ENCODE measurements around the gene PRR12. TPM values are rescaled to one million over a fixed set of nuclear protein-coding genes. Genes with fewer than 3 reads are reported as not detected.

Gene PRR12
- total and polyA plus RNA-seq, 2 donors = 2.3 to 10.2 TPM

GRCh38 chr19:49583239-49583638 is 7.7 kb upstream of the PRR12 start:
- DNase-seq (ENCODE audit: low read depth in 6 of 9, low spot score in 9 of 9) = no peak
- Histone ChIP-seq H3K4me3 (ENCODE audit: low read length in 2 of 2) (no peak overlapping the region), H3K27ac (ENCODE audit: low read depth in 1 of 2, low read length in 1 of 2) (no peak overlapping the region), H3K36me3 (ENCODE audit: control insufficient read depth in 2 of 2, insufficient read depth in 2 of 2, low read length in 1 of 2) (no peaks in the 10 kb centered on the region), H3K27me3 (ENCODE audit: control insufficient read depth in 2 of 2, insufficient read depth in 1 of 2, low read length in 1 of 2) (no peaks in the 10 kb centered on the region), H3K4me1 (ENCODE audit: control insufficient read depth in 2 of 2, insufficient read depth in 2 of 2, low read length in 2 of 2) (peaks cover 7 to 19% of the 10 kb centered on the region in 2 donors), H3K9me3 (ENCODE audit: control insufficient read depth in 2 of 2, insufficient read depth in 1 of 2, low read length in 1 of 2) (no peaks in the 10 kb centered on the region)
- 81% methylated on average over 2 of the region's 2 CpGs for whole genome bisulfite sequencing

- H3K9me3 ChIP-seq (ENCODE audit: control insufficient read depth in 2 of 2, insufficient read depth in 1 of 2, low read length in 1 of 2) = no peaks in the 10 kb centered on the region
- 92% methylated on average over 8 of the region's 8 CpGs for WGBS
- no peaks in the 10 kb centered on the region for H3K27me3 ChIP-seq (ENCODE audit: control insufficient read depth in 2 of 2, insufficient read depth in 1 of 2, low read length in 1 of 2)
- no peaks in the 10 kb centered on the region for H3K36me3 ChIP-seq (ENCODE audit: control insufficient read depth in 2 of 2, insufficient read depth in 2 of 2, low read length in 1 of 2)
- no peak for DNase-seq (ENCODE audit: low read depth in 6 of 9, low spot score in 9 of 9)
- no peak overlapping the region for H3K4me3 ChIP-seq (ENCODE audit: low read length in 2 of 2)
- no peak overlapping the region for H3K27ac ChIP-seq (ENCODE audit: low read depth in 1 of 2, low read length in 1 of 2)
- peaks cover 0 to 19% of the 10 kb centered on the region in 2 donors for H3K4me1 ChIP-seq (ENCODE audit: control insufficient read depth in 2 of 2, insufficient read depth in 2 of 2, low read length in 2 of 2)
Measured at GRCh38 chr19:49585023-49585422, 6.0 kb upstream of the PRR12 start.

GRCh38 chr19:49587227-49587626 is 3.8 kb upstream of the PRR12 start:
- Histone ChIP-seq H3K36me3 (ENCODE audit: control insufficient read depth in 2 of 2, insufficient read depth in 2 of 2, low read length in 1 of 2) (no peaks in the 10 kb centered on the region), H3K4me3 (ENCODE audit: low read length in 2 of 2) (no peak overlapping the region), H3K27ac (ENCODE audit: low read depth in 1 of 2, low read length in 1 of 2) (no peak overlapping the region), H3K27me3 (ENCODE audit: control insufficient read depth in 2 of 2, insufficient read depth in 1 of 2, low read length in 1 of 2) (no peaks in the 10 kb centered on the region), H3K9me3 (ENCODE audit: control insufficient read depth in 2 of 2, insufficient read depth in 1 of 2, low read length in 1 of 2) (peaks cover 0 to 6% of the 10 kb centered on the region in 2 donors), H3K4me1 (ENCODE audit: control insufficient read depth in 2 of 2, insufficient read depth in 2 of 2, low read length in 2 of 2) (peaks cover 2 to 18% of the 10 kb centered on the region in 2 donors)
- no peak for DNase-seq (ENCODE audit: low read depth in 6 of 9, low spot score in 9 of 9)
- 99% methylated on average over 8 of the region's 8 CpGs for WGBS

- Histone ChIP-seq H3K9me3 (ENCODE audit: control insufficient read depth in 2 of 2, insufficient read depth in 1 of 2, low read length in 1 of 2) (peaks cover 0 to 6% of the 10 kb centered on the region in 2 donors), H3K4me1 (ENCODE audit: control insufficient read depth in 2 of 2, insufficient read depth in 2 of 2, low read length in 2 of 2) (peaks cover 11 to 30% of the 10 kb centered on the region in 2 donors), H3K4me3 (ENCODE audit: low read length in 2 of 2) (no peak overlapping the region), H3K36me3 (ENCODE audit: control insufficient read depth in 2 of 2, insufficient read depth in 2 of 2, low read length in 1 of 2) (peaks cover 0 to under 1% of the 10 kb centered on the region in 2 donors), H3K27ac (ENCODE audit: low read depth in 1 of 2, low read length in 1 of 2) (peak overlapping the region in 1 of 2 donors; percentile 1), H3K27me3 (ENCODE audit: control insufficient read depth in 2 of 2, insufficient read depth in 1 of 2, low read length in 1 of 2) (no peaks in the 10 kb centered on the region)
- WGBS = 92% methylated on average over 18 of the region's 18 CpGs
- peak in 1 of 9 donors; percentile 41 for DNase-seq (ENCODE audit: low read depth in 6 of 9, low spot score in 9 of 9)
Measured at GRCh38 chr19:49588365-49589122, 2.4 kb upstream of the PRR12 start.

- 65% methylated on average over 5 of the region's 5 CpGs for WGBS
- H3K27me3 ChIP-seq (ENCODE audit: control insufficient read depth in 2 of 2, insufficient read depth in 1 of 2, low read length in 1 of 2) = no peaks in the 10 kb centered on the region
- peak in 1 of 9 donors; percentile 26 for DNase-seq (ENCODE audit: low read depth in 6 of 9, low spot score in 9 of 9)
- no peak overlapping the region for H3K4me3 ChIP-seq (ENCODE audit: low read length in 2 of 2)
- H3K4me1 ChIP-seq (ENCODE audit: control insufficient read depth in 2 of 2, insufficient read depth in 2 of 2, low read length in 2 of 2) = peaks cover 16 to 38% of the 10 kb centered on the region in 2 donors
- H3K27ac ChIP-seq (ENCODE audit: low read depth in 1 of 2, low read length in 1 of 2) = peak overlapping the region; percentile 79 to 94
- H3K9me3 ChIP-seq (ENCODE audit: control insufficient read depth in 2 of 2, insufficient read depth in 1 of 2, low read length in 1 of 2) = peaks cover 0 to 6% of the 10 kb centered on the region in 2 donors
- H3K36me3 ChIP-seq (ENCODE audit: control insufficient read depth in 2 of 2, insufficient read depth in 2 of 2, low read length in 1 of 2) = peaks cover 4 to 10% of the 10 kb centered on the region in 2 donors
Measured at GRCh38 chr19:49589502-49589905, 1.5 kb upstream of the PRR12 start.

GRCh38 chr19:49590071-49590970 is 661 bp upstream of the PRR12 start:
- DNase-seq (ENCODE audit: low read depth in 6 of 9, low spot score in 9 of 9) = peak; percentile 90 to 98 (median 96)
- Histone ChIP-seq H3K27ac (ENCODE audit: low read depth in 1 of 2, low read length in 1 of 2) (peak overlapping the region; percentile 94 to 99), H3K27me3 (ENCODE audit: control insufficient read depth in 2 of 2, insufficient read depth in 1 of 2, low read length in 1 of 2) (no peaks in the 10 kb centered on the region), H3K4me1 (ENCODE audit: control insufficient read depth in 2 of 2, insufficient read depth in 2 of 2, low read length in 2 of 2) (peaks cover 16 to 38% of the 10 kb centered on the region in 2 donors), H3K4me3 (ENCODE audit: low read length in 2 of 2) (peak overlapping the region; percentile 81 to 94), H3K9me3 (ENCODE audit: control insufficient read depth in 2 of 2, insufficient read depth in 1 of 2, low read length in 1 of 2) (peaks cover 0 to 6% of the 10 kb centered on the region in 2 donors), H3K36me3 (ENCODE audit: control insufficient read depth in 2 of 2, insufficient read depth in 2 of 2, low read length in 1 of 2) (peaks cover 12 to 18% of the 10 kb centered on the region in 2 donors)
- WGBS = under 1% methylated on average over 58 of the region's 58 CpGs

GRCh38 chr19:49591731-49592485 is 926 bp downstream of the PRR12 start:
- DNase-seq (ENCODE audit: low read depth in 6 of 9, low spot score in 9 of 9) = peak in 5 of 9 donors; percentile 44 to 76 (median 52)
- no peaks in the 10 kb centered on the region for H3K27me3 ChIP-seq (ENCODE audit: control insufficient read depth in 2 of 2, insufficient read depth in 1 of 2, low read length in 1 of 2)
- H3K27ac ChIP-seq (ENCODE audit: low read depth in 1 of 2, low read length in 1 of 2) = peak overlapping the region; percentile 84 to 92
- peaks cover 0 to 6% of the 10 kb centered on the region in 2 donors for H3K9me3 ChIP-seq (ENCODE audit: control insufficient read depth in 2 of 2, insufficient read depth in 1 of 2, low read length in 1 of 2)
- peak overlapping the region; percentile 81 to 94 for H3K4me3 ChIP-seq (ENCODE audit: low read length in 2 of 2)
- H3K36me3 ChIP-seq (ENCODE audit: control insufficient read depth in 2 of 2, insufficient read depth in 2 of 2, low read length in 1 of 2) = peaks cover 28 to 31% of the 10 kb centered on the region in 2 donors
- WGBS = under 1% methylated on average over 51 of the region's 51 CpGs
- H3K4me1 ChIP-seq (ENCODE audit: control insufficient read depth in 2 of 2, insufficient read depth in 2 of 2, low read length in 2 of 2) = peaks cover 16 to 38% of the 10 kb centered on the region in 2 donors

- WGBS = 7% methylated on average over 28 of the region's 28 CpGs
- Histone ChIP-seq H3K27me3 (ENCODE audit: control insufficient read depth in 2 of 2, insufficient read depth in 1 of 2, low read length in 1 of 2) (no peaks in the 10 kb centered on the region), H3K27ac (ENCODE audit: low read depth in 1 of 2, low read length in 1 of 2) (peak overlapping the region; percentile 84 to 92), H3K9me3 (ENCODE audit: control insufficient read depth in 2 of 2, insufficient read depth in 1 of 2, low read length in 1 of 2) (peaks cover 0 to 6% of the 10 kb centered on the region in 2 donors), H3K4me1 (ENCODE audit: control insufficient read depth in 2 of 2, insufficient read depth in 2 of 2, low read length in 2 of 2) (peaks cover 16 to 38% of the 10 kb centered on the region in 2 donors), H3K4me3 (ENCODE audit: low read length in 2 of 2) (peak overlapping the region; percentile 81 to 94), H3K36me3 (ENCODE audit: control insufficient read depth in 2 of 2, insufficient read depth in 2 of 2, low read length in 1 of 2) (peaks cover 36 to 38% of the 10 kb centered on the region in 2 donors)
- peak in 2 of 9 donors; percentile 15 to 52 for DNase-seq (ENCODE audit: low read depth in 6 of 9, low spot score in 9 of 9)
Measured at GRCh38 chr19:49592486-49593232, 1.7 kb downstream of the PRR12 start.
